Renal cortex interstitium (tissue), 11 donors: Measurements from ENCODE around the gene PDCD1LG2. TPM values are rescaled to one million over a fixed set of nuclear protein-coding genes. Genes with fewer than 3 reads are reported as not detected.

Experiments used
- DNase-seq, 11 donors: peaks; one replicate each; pipeline ENCODE4 v3.0.0-alpha.2; 2013; ENCODE audit warnings: low read depth in 9 of 11, low spot score in 4 of 11; ENCODE audit errors: extremely low read depth in 1 of 11
- polyA plus RNA-seq, 3 donors: library from polyadenylated mRNA; unstranded; fragments of 120-200 nt; gene quantifications; one replicate each; pipeline ENCODE4 v1.2.1, GENCODE V29; 2013; ENCODE audit not compliant: insufficient read length in 3 of 3

Gene PDCD1LG2
- polyA plus RNA-seq, 3 donors, result 0.10 to 0.12 TPM; not detected in 1

DNA sequence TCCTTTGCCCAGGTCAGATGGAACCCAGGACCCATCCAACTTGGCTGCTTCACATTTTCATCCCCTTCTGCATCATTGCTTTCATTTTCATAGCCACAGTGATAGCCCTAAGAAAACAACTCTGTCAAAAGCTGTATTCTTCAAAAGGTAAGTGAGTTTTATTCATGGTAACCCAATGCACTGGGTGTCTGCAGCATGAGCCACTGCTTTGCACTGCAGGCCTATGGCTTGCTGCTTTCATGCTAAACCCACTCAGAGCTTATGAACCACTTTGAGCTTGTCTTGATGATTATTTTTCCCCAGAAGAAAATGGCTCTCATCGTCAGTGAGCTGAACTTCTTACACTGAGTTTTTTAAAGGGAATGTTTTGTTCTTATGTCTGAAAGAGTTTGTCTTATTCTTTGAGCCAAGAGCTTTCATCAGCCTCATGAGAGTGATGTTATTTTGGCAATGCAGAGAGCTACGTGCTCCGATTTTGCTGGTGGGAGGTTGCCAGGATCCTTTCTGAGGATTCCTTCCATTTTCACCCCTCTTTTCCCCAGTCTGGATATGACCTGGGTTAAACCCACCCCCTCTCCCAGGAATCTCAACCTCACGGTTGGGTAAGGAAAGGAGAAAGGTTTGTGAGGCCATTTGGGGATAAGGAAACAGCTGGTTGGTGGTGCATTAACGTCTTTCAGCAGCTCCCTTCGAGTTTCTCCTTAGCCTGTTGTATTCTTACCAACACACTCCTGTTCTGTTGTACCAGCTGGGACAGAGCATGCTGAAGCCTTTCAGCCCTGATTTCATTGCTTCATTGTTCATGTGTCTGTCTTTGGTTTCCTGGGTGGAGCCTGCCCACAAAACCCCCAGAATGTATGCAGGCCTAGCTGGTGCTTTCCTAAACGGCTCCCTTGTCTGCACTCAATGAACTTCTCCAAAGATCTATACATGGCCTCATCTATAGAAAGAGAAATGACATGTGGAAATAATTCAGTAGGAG, 47.6 kb downstream of the PDCD1LG2 start:
- DNase-seq, result no peak

GRCh38 chr9:5559659-5560058, 49.3 kb downstream of the PDCD1LG2 start:
- no peak for DNase-seq

DNA sequence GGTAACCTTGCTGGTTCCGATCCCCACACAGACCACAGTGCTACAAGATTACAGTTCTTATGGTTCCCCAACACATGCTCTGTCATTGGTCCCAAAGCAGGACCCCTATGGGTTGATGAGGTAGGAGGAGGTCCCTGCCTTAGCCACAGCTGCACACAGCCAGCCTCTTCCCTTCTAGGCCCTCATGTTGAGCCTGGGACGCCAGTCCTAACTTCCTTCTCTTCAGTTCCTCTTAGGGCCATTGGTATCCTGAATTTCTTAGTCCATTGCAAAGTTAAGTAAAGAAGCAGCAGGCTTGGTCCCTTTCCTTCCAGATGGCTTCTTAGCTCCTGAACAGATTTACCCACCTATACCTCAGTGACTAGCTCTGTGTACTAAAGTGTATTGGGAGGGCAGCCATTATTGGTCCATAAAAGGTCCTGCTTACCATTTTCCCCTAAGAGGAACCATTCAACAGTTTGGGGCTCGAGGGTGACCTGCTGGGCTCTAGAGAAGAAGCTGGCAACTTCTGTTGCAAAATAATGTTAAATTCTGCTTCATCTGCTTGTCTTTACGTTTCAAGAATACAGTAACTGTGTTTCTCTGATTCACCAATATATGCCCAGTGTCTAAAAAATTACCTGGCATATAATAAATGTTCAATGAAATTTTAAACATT, 50.2 kb downstream of the PDCD1LG2 start:
- DNase-seq, result no peak

DNA sequence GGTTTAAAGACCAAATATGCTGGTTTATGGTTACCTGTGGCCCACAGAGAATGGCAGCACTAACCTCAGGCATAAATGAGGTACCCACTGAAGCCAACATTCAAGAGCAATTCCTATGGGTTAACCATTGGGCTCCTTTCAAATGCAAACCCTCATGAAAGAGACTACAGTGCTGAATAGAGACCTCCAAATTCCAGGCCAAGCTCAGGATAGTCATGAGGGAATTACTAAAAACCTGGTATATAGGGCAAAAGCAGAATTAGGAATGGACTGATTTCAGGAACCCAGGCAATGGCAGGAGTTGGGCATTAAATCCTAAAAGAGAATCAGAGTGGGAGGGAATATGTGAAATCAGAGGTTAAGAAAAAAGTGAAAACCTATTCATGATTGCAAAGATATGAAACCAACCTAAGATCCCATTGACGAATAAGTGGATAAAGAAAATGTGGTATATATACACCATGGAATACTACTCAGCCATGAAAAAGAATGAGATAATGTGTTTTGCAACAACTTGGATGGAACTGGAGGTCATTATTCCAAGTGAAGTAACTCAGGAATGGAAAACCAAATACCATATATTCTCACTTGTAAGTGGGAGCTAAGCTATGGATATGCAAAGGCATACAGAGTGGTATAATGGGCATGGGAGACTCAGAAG, 51.6 kb downstream of the PDCD1LG2 start:
- DNase-seq, result no peak

GRCh38 chr9:5562806-5563416, 52.6 kb downstream of the PDCD1LG2 start:
- no peak for DNase-seq

DNA sequence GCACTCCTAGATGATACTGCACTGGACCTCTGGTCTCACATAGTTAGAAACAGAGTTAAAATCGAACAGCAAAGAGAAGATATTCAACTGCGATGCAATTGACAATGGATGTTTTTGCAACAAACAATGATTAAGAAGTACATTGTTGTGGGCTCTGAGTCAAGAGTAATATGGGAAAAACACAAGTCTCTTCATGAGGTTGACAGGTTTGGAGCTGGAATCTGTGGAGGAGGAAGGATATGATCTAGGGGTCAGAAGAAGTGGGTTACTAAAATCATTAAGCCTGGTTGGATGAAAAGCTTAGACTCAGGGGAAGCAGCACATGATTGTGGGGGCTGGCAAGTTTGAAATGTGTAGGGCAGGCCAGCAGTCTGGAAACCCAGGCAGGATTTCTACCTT, 53.1 kb downstream of the PDCD1LG2 start:
- no peak for DNase-seq

DNA sequence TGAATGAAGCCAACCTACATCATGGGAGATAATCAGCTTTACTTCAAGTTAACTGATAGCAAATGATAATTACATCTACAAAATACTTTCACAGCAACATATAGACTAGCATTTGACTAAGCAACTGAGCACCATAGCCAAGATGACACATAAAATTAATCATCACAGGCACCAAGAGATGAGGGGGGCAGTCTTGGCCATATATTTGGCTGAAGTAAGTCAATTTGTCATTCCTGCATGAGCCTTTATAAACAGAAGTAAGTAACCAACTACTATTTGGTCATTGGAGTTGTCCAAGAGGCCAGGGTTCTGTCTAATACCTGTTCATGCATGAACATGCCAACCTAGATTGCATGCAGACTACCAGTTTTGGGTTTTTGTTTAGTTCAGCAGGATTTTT, 53.6 kb downstream of the PDCD1LG2 start:
- no peak for DNase-seq

- DNase-seq, result no peak
Measured at GRCh38 chr9:5566054-5566618, 55.8 kb downstream of the PDCD1LG2 start.

DNA sequence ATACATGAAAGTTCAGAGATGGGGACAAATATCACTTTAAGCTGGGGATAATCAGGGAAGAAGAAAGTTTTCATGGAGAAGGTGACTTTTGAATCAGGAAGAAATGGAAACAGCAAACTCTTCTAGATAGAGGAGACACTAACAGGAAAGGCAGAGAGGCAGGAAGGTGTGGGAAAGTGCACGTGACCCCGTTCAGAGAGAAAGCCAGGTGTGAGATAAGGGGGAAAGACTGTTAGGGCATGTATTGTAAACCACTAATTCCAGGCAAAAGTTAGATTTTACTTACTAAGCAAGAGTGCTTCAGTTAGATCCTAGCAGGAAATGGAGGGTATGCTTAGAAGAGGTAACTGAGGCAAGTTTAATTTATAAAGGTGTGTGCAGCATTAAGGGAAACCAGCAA, 58.5 kb downstream of the PDCD1LG2 start:
- DNase-seq, result no peak

GRCh38 chr9:5569409-5569808, 59.1 kb downstream of the PDCD1LG2 start:
- DNase-seq, result no peak

DNA sequence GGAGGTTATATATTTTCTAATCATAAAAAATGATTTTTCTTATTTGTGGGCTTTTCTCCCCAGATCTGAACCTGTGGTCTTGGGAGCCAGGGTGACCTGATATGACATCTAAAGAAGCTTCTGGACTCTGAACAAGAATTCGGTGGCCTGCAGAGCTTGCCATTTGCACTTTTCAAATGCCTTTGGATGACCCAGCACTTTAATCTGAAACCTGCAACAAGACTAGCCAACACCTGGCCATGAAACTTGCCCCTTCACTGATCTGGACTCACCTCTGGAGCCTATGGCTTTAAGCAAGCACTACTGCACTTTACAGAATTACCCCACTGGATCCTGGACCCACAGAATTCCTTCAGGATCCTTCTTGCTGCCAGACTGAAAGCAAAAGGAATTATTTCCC, 59.6 kb downstream of the PDCD1LG2 start:
- DNase-seq, result no peak

DNA sequence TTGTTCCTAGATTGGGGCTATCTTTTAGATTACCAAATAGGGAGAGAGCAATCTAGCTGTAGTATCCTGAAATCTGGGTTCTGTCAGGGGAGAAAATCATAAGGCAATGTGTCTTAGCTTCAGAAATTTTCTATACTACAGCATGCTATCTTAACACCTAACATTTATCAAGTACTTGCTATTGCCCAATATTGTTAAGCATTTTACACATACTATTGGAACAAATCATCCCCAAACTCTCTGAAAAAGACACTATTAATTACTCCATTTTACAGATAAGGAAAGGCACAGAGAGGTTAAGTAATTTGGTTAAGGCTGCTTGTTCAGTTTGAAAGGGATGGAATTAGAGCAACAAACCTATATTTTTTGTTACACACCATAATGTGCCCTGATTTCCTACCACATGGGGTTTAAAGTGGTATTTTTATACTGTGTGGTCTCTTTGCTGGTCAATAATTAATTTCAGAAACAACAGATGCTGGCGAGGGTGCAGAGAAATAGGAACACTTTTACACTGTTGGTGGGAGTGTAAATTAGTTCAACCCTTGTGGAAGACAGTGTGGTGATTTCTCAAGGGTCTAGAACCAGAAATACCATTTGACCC, 61.4 kb downstream of the PDCD1LG2 start:
- no peak for DNase-seq

DNA sequence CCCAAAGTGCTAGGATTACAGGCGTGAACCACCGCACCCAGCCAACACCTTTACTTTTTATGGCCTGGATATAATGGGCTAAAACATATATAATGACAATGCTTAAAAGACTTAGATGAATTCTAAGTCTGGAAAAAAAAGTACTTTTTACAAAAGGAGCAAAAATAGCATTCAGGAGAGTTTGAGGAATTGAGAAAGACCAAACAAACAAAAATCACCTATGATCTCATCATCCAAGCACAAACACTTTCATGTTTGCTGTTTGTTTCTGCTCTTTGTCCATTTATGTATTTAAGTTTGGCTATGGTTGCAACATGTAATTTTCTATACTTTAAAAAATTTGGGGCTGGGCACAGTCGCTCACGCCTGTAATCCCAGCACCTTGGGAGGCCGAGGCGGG, 63.8 kb downstream of the PDCD1LG2 start:
- no peak for DNase-seq

DNA sequence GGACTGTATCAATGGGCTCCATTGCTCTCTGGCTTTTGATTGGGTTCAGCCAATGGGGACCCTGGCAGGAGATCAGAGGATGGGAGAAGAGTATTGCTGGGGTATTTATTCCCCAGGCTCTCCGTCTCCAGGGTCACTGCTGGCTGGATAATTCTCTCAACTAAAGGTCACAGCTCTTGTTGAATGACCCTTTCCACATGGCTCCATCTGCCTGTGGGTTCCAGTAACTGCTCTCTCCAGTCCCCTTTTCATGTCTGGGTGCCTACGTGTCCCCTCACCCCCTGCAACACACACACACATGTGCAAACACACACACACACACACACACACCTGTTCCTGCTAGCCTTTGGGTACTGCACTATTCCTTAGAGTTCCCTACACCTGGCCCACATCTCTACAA, 64.7 kb downstream of the PDCD1LG2 start:
- no peak for DNase-seq

GRCh38 chr9:5577225-5577624, 66.9 kb downstream of the PDCD1LG2 start:
- DNase-seq, result no peak

GRCh38 chr9:5578018-5578697, 67.8 kb downstream of the PDCD1LG2 start:
- no peak for DNase-seq

GRCh38 chr9:5578698-5579085, 68.4 kb downstream of the PDCD1LG2 start:
- DNase-seq, result no peak

- no peak for DNase-seq
Measured at GRCh38 chr9:5579881-5580280, 69.5 kb downstream of the PDCD1LG2 start.
